IMR-90 (cell line): Measurements from ENCODE around the gene ATG9A. TPM values are rescaled to one million over a fixed set of nuclear protein-coding genes. Genes with fewer than 3 reads are reported as not detected.

Experiments
- polyA plus RNA-seq, 3 experiments: library from polyadenylated mRNA; depleted of rRNA; stranded (reverse); fragments of >200 nt; gene quantifications; 2 replicates each; pipeline ENCODE4 v1.2.3, GENCODE V29; 2012; ENCODE audit warnings: low replicate concordance in 1 of 3
- total RNA-seq: library from RNA; depleted of rRNA; stranded (reverse); fragments of >200 nt; gene quantifications from 2 replicates; pipeline ENCODE4 v1.2.3, GENCODE V29; 2012; rRNA removed

The ATG9A gene
- total and polyA plus RNA-seq, 2 of the 4 experiments (the other 2 are of a cell fraction): 35.1 to 58.3 TPM

Other genes with a start within 250 kb of the ATG9A start
- not detected in 2 replicates for gene FEV, start 244.5 kb downstream of the ATG9A start, total RNA-seq
- gene FEV, start 244.5 kb downstream of the ATG9A start, polyA plus RNA-seq (2012; rRNA removed): not detected in 2 replicates
- gene CRYBA2, start 236.2 kb downstream of the ATG9A start, total RNA-seq: not detected in 2 replicates
- not detected in 2 replicates for gene CRYBA2, start 236.2 kb downstream of the ATG9A start, polyA plus RNA-seq (2012; rRNA removed)
- not detected in 2 replicates for gene CFAP65, start 188.1 kb downstream of the ATG9A start, total RNA-seq
- gene CFAP65, start 188.1 kb downstream of the ATG9A start, polyA plus RNA-seq (2012; rRNA removed): not detected in 2 replicates
- not detected in 2 replicates for gene IHH, start 168.7 kb downstream of the ATG9A start, total RNA-seq
- not detected in 2 replicates for gene IHH, start 168.7 kb downstream of the ATG9A start, polyA plus RNA-seq (2012; rRNA removed)
- 15.3 and 23.1 TPM in 2 replicates for gene NHEJ1, start 68.8 kb downstream of the ATG9A start, total RNA-seq
- gene NHEJ1, start 68.8 kb downstream of the ATG9A start, polyA plus RNA-seq (2012; rRNA removed): 11.9 and 12.5 TPM in 2 replicates
- gene SLC23A3, start 59.6 kb downstream of the ATG9A start, total RNA-seq: under 0.01 and 0.18 TPM in 2 replicates
- 0.43 and 0.65 TPM in 2 replicates for gene SLC23A3, start 59.6 kb downstream of the ATG9A start, polyA plus RNA-seq (2012; rRNA removed)
- gene CNPPD1, start 52.7 kb downstream of the ATG9A start, total RNA-seq: 11.1 and 11.9 TPM in 2 replicates
- gene CNPPD1, start 52.7 kb downstream of the ATG9A start, polyA plus RNA-seq (2012; rRNA removed): 29.2 and 31.9 TPM in 2 replicates
- gene RETREG2, start 51.4 kb downstream of the ATG9A start, total RNA-seq: 39.2 and 51.1 TPM in 2 replicates
- 45.1 and 45.2 TPM in 2 replicates for gene RETREG2, start 51.4 kb downstream of the ATG9A start, polyA plus RNA-seq (2012; rRNA removed)
- 21.9 and 25.5 TPM in 2 replicates for gene ZFAND2B, start 22.9 kb downstream of the ATG9A start, total RNA-seq
- gene ZFAND2B, start 22.9 kb downstream of the ATG9A start, polyA plus RNA-seq (2012; rRNA removed): 38.3 and 43.0 TPM in 2 replicates
- gene ABCB6, start 10.7 kb downstream of the ATG9A start, total RNA-seq: 10.8 and 12.5 TPM in 2 replicates
- gene ABCB6, start 10.7 kb downstream of the ATG9A start, polyA plus RNA-seq (2012; rRNA removed): 24.3 and 24.7 TPM in 2 replicates
- 18.3 and 18.6 TPM in 2 replicates for gene ANKZF1, start 170 bp upstream of the ATG9A start, total RNA-seq
- gene ANKZF1, start 170 bp upstream of the ATG9A start, polyA plus RNA-seq (2012; rRNA removed): 29.1 and 33.8 TPM in 2 replicates
- 3.6 and 4.1 TPM in 2 replicates for gene GLB1L, start 15.8 kb upstream of the ATG9A start, total RNA-seq
- gene GLB1L, start 15.8 kb upstream of the ATG9A start, polyA plus RNA-seq (2012; rRNA removed): 5.7 and 6.2 TPM in 2 replicates
- 35.0 and 44.4 TPM in 2 replicates for gene STK16, start 15.8 kb upstream of the ATG9A start, total RNA-seq
- 40.3 and 50.1 TPM in 2 replicates for gene STK16, start 15.8 kb upstream of the ATG9A start, polyA plus RNA-seq (2012; rRNA removed)
- not detected in 2 replicates for gene TUBA4B, start 23.6 kb upstream of the ATG9A start, total RNA-seq
- gene TUBA4B, start 23.6 kb upstream of the ATG9A start, polyA plus RNA-seq (2012; rRNA removed): not detected in 2 replicates
- gene TUBA4A, start 24.3 kb upstream of the ATG9A start, total RNA-seq: 21.9 and 26.1 TPM in 2 replicates
- gene TUBA4A, start 24.3 kb upstream of the ATG9A start, polyA plus RNA-seq (2012; rRNA removed): 30.3 and 35.6 TPM in 2 replicates
- gene DNAJB2, start 49.7 kb upstream of the ATG9A start, total RNA-seq: 30.6 and 43.0 TPM in 2 replicates
- gene DNAJB2, start 49.7 kb upstream of the ATG9A start, polyA plus RNA-seq (2012; rRNA removed): 45.8 and 50.7 TPM in 2 replicates
- 4.4 and 5.2 TPM in 2 replicates for gene PTPRN, start 79.8 kb upstream of the ATG9A start, total RNA-seq
- gene PTPRN, start 79.8 kb upstream of the ATG9A start, polyA plus RNA-seq (2012; rRNA removed): 21.4 and 22.0 TPM in 2 replicates
- not detected in 2 replicates for gene RESP18, start 103.1 kb upstream of the ATG9A start, total RNA-seq
- not detected in 2 replicates for gene RESP18, start 103.1 kb upstream of the ATG9A start, polyA plus RNA-seq (2012; rRNA removed)
- gene DNPEP, start 158.3 kb upstream of the ATG9A start, total RNA-seq: 74.7 and 89.4 TPM in 2 replicates
- 74.2 and 75.1 TPM in 2 replicates for gene DNPEP, start 158.3 kb upstream of the ATG9A start, polyA plus RNA-seq (2012; rRNA removed)
- gene DES, start 188.7 kb upstream of the ATG9A start, total RNA-seq: 3.3 and 4.3 TPM in 2 replicates
- gene DES, start 188.7 kb upstream of the ATG9A start, polyA plus RNA-seq (2012; rRNA removed): 4.0 and 4.9 TPM in 2 replicates
- gene SPEG, start 205.2 kb upstream of the ATG9A start, total RNA-seq: 6.8 and 7.8 TPM in 2 replicates
- gene SPEG, start 205.2 kb upstream of the ATG9A start, polyA plus RNA-seq (2012; rRNA removed): 81.6 and 109 TPM in 2 replicates